Measurements from ENCODE around the gene ASGR2. TPM values are rescaled to one million over a fixed set of nuclear protein-coding genes. Genes with fewer than 3 reads are reported as not detected.
"Not testable (repeated sequence)": the region's sequence is repeated elsewhere in the genome, so short reads cannot be mapped to it uniquely, and the experiment has no call there.

The ASGR2 gene
- under 1 TPM in 1 of 3 donors, not detected in 2; 0.25 TPM for total RNA-seq

GRCh38 chr17:7114241-7114874 lies at the start of gene ASGR2:
Gene ASGR2 (minus strand): TSS chr17:7114822. CDS start chr17:7114240, 582 bp downstream.
- Mint-ChIP-seq H3K36me3 (ENCODE audit: insufficient read depth) (no peaks in the 10 kb centered on the region), H3K4me3 (no peak within 1 kb of the TSS), H3K4me1 (ENCODE audit: low read depth) (peaks cover 9% of the 10 kb centered on the region), H3K27me3 (ENCODE audit: low read depth) (peaks cover 7% of the 10 kb centered on the region), H3K9me3 (no peaks in the 10 kb centered on the region)
- ATAC-seq (no peak), DNase-seq (no peak)

GRCh38 chr17:7159571-7159970 lies 44.9 kb upstream of the ASGR2 start:
- H3K4me3 Mint-ChIP-seq, DNase-seq: not testable (repeated sequence)

GRCh38 chr17:7158424-7158823 lies 43.8 kb upstream of the ASGR2 start:
- peaks cover 35% of the 10 kb centered on the region for H3K27me3 Mint-ChIP-seq (ENCODE audit: low read depth)

More at GRCh38 chr17:7159571-7159970, 44.9 kb upstream of the ASGR2 start:
- H3K9me3 Mint-ChIP-seq; H3K4me1 Mint-ChIP-seq (ENCODE audit: low read depth); ATAC-seq; H3K36me3 Mint-ChIP-seq (ENCODE audit: insufficient read depth): not testable (repeated sequence)
- H3K27me3 Mint-ChIP-seq (ENCODE audit: low read depth) = peaks cover 28% of the 10 kb centered on the region

GRCh38 chr17:7156342-7156940 lies 41.8 kb upstream of the ASGR2 start:
- DNase-seq = no peak
- ATAC-seq = no peak
- no peaks in the 10 kb centered on the region for H3K4me1 Mint-ChIP-seq (ENCODE audit: low read depth)

More at GRCh38 chr17:7158424-7158823, 43.8 kb upstream of the ASGR2 start:
- not testable (repeated sequence) for H3K36me3 Mint-ChIP-seq (ENCODE audit: insufficient read depth); H3K9me3 Mint-ChIP-seq; ATAC-seq; H3K4me1 Mint-ChIP-seq (ENCODE audit: low read depth); H3K4me3 Mint-ChIP-seq; DNase-seq

GRCh38 chr17:7147772-7148171 lies 33.1 kb upstream of the ASGR2 start:
- no peaks in the 10 kb centered on the region for H3K9me3 Mint-ChIP-seq
- H3K4me1 Mint-ChIP-seq (ENCODE audit: low read depth) = no peaks in the 10 kb centered on the region
- peak in 1 of 2 donors; percentile 41 for ATAC-seq
- peaks cover 6% of the 10 kb centered on the region for H3K27me3 Mint-ChIP-seq (ENCODE audit: low read depth)
- H3K36me3 Mint-ChIP-seq (ENCODE audit: insufficient read depth) = no peaks in the 10 kb centered on the region
- no peak overlapping the region for H3K4me3 Mint-ChIP-seq
- DNase-seq = no peak

More at GRCh38 chr17:7156342-7156940, 41.8 kb upstream of the ASGR2 start:
- no peaks in the 10 kb centered on the region for H3K36me3 Mint-ChIP-seq (ENCODE audit: insufficient read depth)
- H3K4me3 Mint-ChIP-seq = no peak overlapping the region
- peaks cover 36% of the 10 kb centered on the region for H3K27me3 Mint-ChIP-seq (ENCODE audit: low read depth)
- no peaks in the 10 kb centered on the region for H3K9me3 Mint-ChIP-seq

GRCh38 chr17:7146115-7146514 lies 31.5 kb upstream of the ASGR2 start:
- no peaks in the 10 kb centered on the region for H3K9me3 Mint-ChIP-seq
- no peak for ATAC-seq
- no peak for DNase-seq
- no peaks in the 10 kb centered on the region for H3K4me1 Mint-ChIP-seq (ENCODE audit: low read depth)
- H3K36me3 Mint-ChIP-seq (ENCODE audit: insufficient read depth) = no peaks in the 10 kb centered on the region
- peaks cover 3% of the 10 kb centered on the region for H3K27me3 Mint-ChIP-seq (ENCODE audit: low read depth)
- no peak overlapping the region for H3K4me3 Mint-ChIP-seq

- ATAC-seq (no peak), DNase-seq (no peak)
- H3K4me1 Mint-ChIP-seq (ENCODE audit: low read depth) = no peaks in the 10 kb centered on the region
- H3K27me3 Mint-ChIP-seq (ENCODE audit: low read depth) = peaks cover 3% of the 10 kb centered on the region
- H3K9me3 Mint-ChIP-seq = no peaks in the 10 kb centered on the region
- no peaks in the 10 kb centered on the region for H3K36me3 Mint-ChIP-seq (ENCODE audit: insufficient read depth)
- no peak overlapping the region for H3K4me3 Mint-ChIP-seq
These were observed 29.6 kb upstream of the ASGR2 start for GRCh38 chr17:7144213-7144612.

GRCh38 chr17:7141824-7142223 lies 27.2 kb upstream of the ASGR2 start:
- H3K27me3 Mint-ChIP-seq (ENCODE audit: low read depth) = peaks cover 11% of the 10 kb centered on the region
- H3K4me1 Mint-ChIP-seq (ENCODE audit: low read depth) = no peaks in the 10 kb centered on the region
- ATAC-seq (no peak), DNase-seq (no peak)
- no peaks in the 10 kb centered on the region for H3K9me3 Mint-ChIP-seq
- no peaks in the 10 kb centered on the region for H3K36me3 Mint-ChIP-seq (ENCODE audit: insufficient read depth)
- no peak overlapping the region for H3K4me3 Mint-ChIP-seq

GRCh38 chr17:7139400-7139799 lies 24.8 kb upstream of the ASGR2 start:
- Mint-ChIP-seq H3K4me3 (no peak overlapping the region), H3K36me3 (ENCODE audit: insufficient read depth) (no peaks in the 10 kb centered on the region), H3K27me3 (ENCODE audit: low read depth) (peaks cover 11% of the 10 kb centered on the region), H3K4me1 (ENCODE audit: low read depth) (peaks cover 3% of the 10 kb centered on the region), H3K9me3 (no peaks in the 10 kb centered on the region)
- ATAC-seq = no peak
- DNase-seq = no peak

GRCh38 chr17:7138800-7139381 lies 24.3 kb upstream of the ASGR2 start:
- H3K4me3 Mint-ChIP-seq = no peak overlapping the region

GRCh38 chr17:7137171-7137943 lies 22.7 kb upstream of the ASGR2 start:
- Mint-ChIP-seq H3K27me3 (ENCODE audit: low read depth) (peaks cover 11% of the 10 kb centered on the region), H3K4me3 (no peak overlapping the region), H3K4me1 (ENCODE audit: low read depth) (peaks cover 16% of the 10 kb centered on the region), H3K36me3 (ENCODE audit: insufficient read depth) (no peaks in the 10 kb centered on the region), H3K9me3 (no peaks in the 10 kb centered on the region)
- ATAC-seq (no peak), DNase-seq (no peak)

More at GRCh38 chr17:7138800-7139381, 24.3 kb upstream of the ASGR2 start:
- no peaks in the 10 kb centered on the region for H3K36me3 Mint-ChIP-seq (ENCODE audit: insufficient read depth)
- no peaks in the 10 kb centered on the region for H3K9me3 Mint-ChIP-seq
- H3K4me1 Mint-ChIP-seq (ENCODE audit: low read depth) = peaks cover 3% of the 10 kb centered on the region
- DNase-seq (no peak), ATAC-seq (no peak)
- H3K27me3 Mint-ChIP-seq (ENCODE audit: low read depth) = peaks cover 11% of the 10 kb centered on the region

GRCh38 chr17:7136266-7136877 lies 21.8 kb upstream of the ASGR2 start:
- DNase-seq (peak; percentile 79), ATAC-seq (no peak)
- Mint-ChIP-seq H3K4me3 (no peak overlapping the region), H3K9me3 (no peaks in the 10 kb centered on the region), H3K4me1 (ENCODE audit: low read depth) (peaks cover 23% of the 10 kb centered on the region), H3K36me3 (ENCODE audit: insufficient read depth) (no peaks in the 10 kb centered on the region), H3K27me3 (ENCODE audit: low read depth) (peaks cover 9% of the 10 kb centered on the region)

- peaks cover 7% of the 10 kb centered on the region for H3K27me3 Mint-ChIP-seq (ENCODE audit: low read depth)
- DNase-seq (no peak), ATAC-seq (no peak)
- no peaks in the 10 kb centered on the region for H3K36me3 Mint-ChIP-seq (ENCODE audit: insufficient read depth)
- no peaks in the 10 kb centered on the region for H3K9me3 Mint-ChIP-seq
- peaks cover 28% of the 10 kb centered on the region for H3K4me1 Mint-ChIP-seq (ENCODE audit: low read depth)
- H3K4me3 Mint-ChIP-seq = no peak overlapping the region
These were observed 19.3 kb upstream of the ASGR2 start for GRCh38 chr17:7133916-7134315.

GRCh38 chr17:7133424-7133823 lies 18.8 kb upstream of the ASGR2 start:
- DNase-seq (peak; percentile 55), ATAC-seq (peak; percentile 25 to 56)
- Mint-ChIP-seq H3K27me3 (ENCODE audit: low read depth) (peaks cover 7% of the 10 kb centered on the region), H3K36me3 (ENCODE audit: insufficient read depth) (no peaks in the 10 kb centered on the region), H3K4me1 (ENCODE audit: low read depth) (peaks cover 28% of the 10 kb centered on the region), H3K9me3 (no peaks in the 10 kb centered on the region), H3K4me3 (peak overlapping the region; percentile 67)
